Parathyroid adenoma (tissue), 2 donors: ENCODE data around the gene AGBL3.

Experiments used
- H2AFZ ChIP-seq: fragments of 300-600 bp; sonication (generic); one replicate; pipeline ENCODE4 v1.7.0; 2017; ENCODE audit warnings: antibody characterized with exemption, mild to moderate bottlenecking
- H3K27ac ChIP-seq: fragments of 300-600 bp; sonication (generic); one replicate; pipeline ENCODE4 v1.7.0; 2017
- H3K27me3 ChIP-seq: fragments of 300-600 bp; sonication (generic); one replicate; pipeline ENCODE4 v1.7.0; 2017; ENCODE audit warnings: low read length; ENCODE audit not compliant: control insufficient read depth, insufficient read depth
- H3K36me3 ChIP-seq: fragments of 300-600 bp; sonication (generic); one replicate; pipeline ENCODE4 v1.7.0; 2017; ENCODE audit warnings: low read length; ENCODE audit not compliant: control insufficient read depth, insufficient read depth
- H3K4me1 ChIP-seq: fragments of 300-600 bp; sonication (generic); one replicate; pipeline ENCODE4 v1.7.0; 2017; ENCODE audit warnings: control low read depth
- H3K4me2 ChIP-seq: fragments of 300-600 bp; sonication (generic); one replicate; pipeline ENCODE4 v1.7.0; 2017; ENCODE audit warnings: low read length
- H3K4me3 ChIP-seq: fragments of 300-600 bp; sonication (generic); one replicate; pipeline ENCODE4 v1.7.0; 2017; ENCODE audit warnings: low read depth, low read length
- H3K79me2 ChIP-seq: fragments of 300-600 bp; sonication (generic); one replicate; pipeline ENCODE4 v1.7.0; 2017; ENCODE audit warnings: control low read depth
- H3K9ac ChIP-seq: fragments of 300-600 bp; sonication (generic); one replicate; pipeline ENCODE4 v1.7.0; 2017; ENCODE audit warnings: mild to moderate bottlenecking
- H3K9me3 ChIP-seq: fragments of 300-600 bp; sonication (generic); one replicate; pipeline ENCODE4 v1.7.0; 2017; ENCODE audit warnings: low read length; ENCODE audit not compliant: control insufficient read depth
- CTCF ChIP-seq: fragments of 300-600 bp; sonication (generic); IDR thresholded peaks from one replicate; pipeline ENCODE4 v1.7.0; 2017; ENCODE audit warnings: antibody characterized with exemption, mild to moderate bottlenecking
- donor health status: primary hyperparathyroidism.

Gene AGBL3

GRCh38 chr7:135166338-135166990 is 180.2 kb downstream of the AGBL3 start:
- no peak overlapping the region for H3K4me3 ChIP-seq
- peaks cover 5% of the 10 kb centered on the region for H3K79me2 ChIP-seq
- no peak for TF ChIP-seq CTCF
- H3K27me3 ChIP-seq, result no peaks in the 10 kb centered on the region
- no peak overlapping the region for H2AFZ ChIP-seq
- H3K36me3 ChIP-seq, result no peaks in the 10 kb centered on the region
- peak overlapping the region; percentile 34 for H3K27ac ChIP-seq
- H3K9ac ChIP-seq, result no peak overlapping the region
- H3K9me3 ChIP-seq, result no peaks in the 10 kb centered on the region
- peaks cover 12% of the 10 kb centered on the region for H3K4me1 ChIP-seq
- H3K4me2 ChIP-seq, result no peak overlapping the region

- no peak for TF ChIP-seq CTCF
- H3K9ac ChIP-seq, result no peak overlapping the region
These were observed 181.1 kb downstream of the AGBL3 start for GRCh38 chr7:135167365-135167917.

GRCh38 chr7:135168001-135168400 is 181.7 kb downstream of the AGBL3 start:
- Histone ChIP-seq H3K27ac (no peak overlapping the region), H3K9ac (no peak overlapping the region), H3K4me1 (peaks cover 12% of the 10 kb centered on the region), H3K4me3 (no peak overlapping the region), H3K9me3 (no peaks in the 10 kb centered on the region), H3K4me2 (no peak overlapping the region), H3K36me3 (no peaks in the 10 kb centered on the region), H3K79me2 (peaks cover 5% of the 10 kb centered on the region), H2AFZ (no peak overlapping the region), H3K27me3 (no peaks in the 10 kb centered on the region)
- no peak for TF ChIP-seq CTCF

More at GRCh38 chr7:135167365-135167917, 181.1 kb downstream of the AGBL3 start:
- no peaks in the 10 kb centered on the region for H3K27me3 ChIP-seq
- no peak overlapping the region for H3K4me2 ChIP-seq
- H3K4me3 ChIP-seq, result no peak overlapping the region
- H3K36me3 ChIP-seq, result no peaks in the 10 kb centered on the region
- H2AFZ ChIP-seq, result no peak overlapping the region
- H3K27ac ChIP-seq, result peak overlapping the region; percentile 32
- peaks cover 5% of the 10 kb centered on the region for H3K79me2 ChIP-seq
- H3K4me1 ChIP-seq, result peaks cover 12% of the 10 kb centered on the region
- no peaks in the 10 kb centered on the region for H3K9me3 ChIP-seq

DNA sequence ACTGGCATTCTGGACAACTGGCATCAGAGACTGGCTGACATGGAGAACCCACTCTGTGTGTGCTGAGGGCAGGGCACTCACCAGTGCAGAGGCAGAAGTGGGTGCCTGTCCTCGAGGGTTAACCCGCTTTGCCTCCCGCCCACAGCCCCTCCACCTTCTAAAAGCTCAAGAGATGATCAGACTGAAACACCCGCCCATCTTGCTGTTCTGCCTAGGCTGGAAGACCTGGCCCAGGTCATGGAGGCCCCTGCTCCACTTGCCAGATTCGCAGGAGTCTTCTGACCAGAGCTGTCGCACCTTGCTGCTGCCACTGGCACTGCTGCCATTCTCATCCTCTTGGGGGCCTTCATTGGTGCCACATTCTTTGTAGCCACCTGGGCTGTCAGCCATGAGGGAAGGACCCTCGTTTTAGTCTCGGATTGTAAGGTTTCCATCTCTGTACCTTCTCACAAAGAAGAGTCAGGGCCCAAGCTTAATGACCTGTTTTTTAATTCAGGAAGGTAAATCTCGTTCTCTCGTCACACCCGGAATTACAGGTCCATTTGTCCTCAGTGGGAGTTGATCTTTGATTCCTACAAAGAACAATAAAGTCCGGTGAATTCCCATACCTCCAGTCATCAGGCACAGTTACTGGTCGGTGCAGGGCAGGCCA is 182.3 kb downstream of the AGBL3 start:
- no peak for TF ChIP-seq CTCF
- no peak overlapping the region for H3K4me3 ChIP-seq

More for the DNA sequence above, 182.3 kb downstream of the AGBL3 start:
- Histone ChIP-seq H3K36me3 (no peaks in the 10 kb centered on the region), H3K27me3 (no peaks in the 10 kb centered on the region), H3K9me3 (no peaks in the 10 kb centered on the region), H2AFZ (no peak overlapping the region), H3K4me1 (peaks cover 12% of the 10 kb centered on the region), H3K79me2 (peaks cover 5% of the 10 kb centered on the region), H3K4me2 (no peak overlapping the region), H3K9ac (no peak overlapping the region), H3K27ac (no peak overlapping the region)
